Activated CD8-positive, alpha-beta memory T cell treated with anti-CD3 and anti-CD28 coated beads, Interleukin-2, amount 50 U/mL, for 24 hours (primary cell): ENCODE results near the gene ERCC1.

Experiments
- DNase-seq: peaks from one replicate; pipeline ENCODE4 v3.0.0-alpha.2; 2020; ENCODE audit errors: extremely low read depth

ERCC1 gene

GRCh38 chr19:45405435-45406225, 18.1 kb downstream of the ERCC1 start:
- peak; percentile 62 for DNase-seq

DNA sequence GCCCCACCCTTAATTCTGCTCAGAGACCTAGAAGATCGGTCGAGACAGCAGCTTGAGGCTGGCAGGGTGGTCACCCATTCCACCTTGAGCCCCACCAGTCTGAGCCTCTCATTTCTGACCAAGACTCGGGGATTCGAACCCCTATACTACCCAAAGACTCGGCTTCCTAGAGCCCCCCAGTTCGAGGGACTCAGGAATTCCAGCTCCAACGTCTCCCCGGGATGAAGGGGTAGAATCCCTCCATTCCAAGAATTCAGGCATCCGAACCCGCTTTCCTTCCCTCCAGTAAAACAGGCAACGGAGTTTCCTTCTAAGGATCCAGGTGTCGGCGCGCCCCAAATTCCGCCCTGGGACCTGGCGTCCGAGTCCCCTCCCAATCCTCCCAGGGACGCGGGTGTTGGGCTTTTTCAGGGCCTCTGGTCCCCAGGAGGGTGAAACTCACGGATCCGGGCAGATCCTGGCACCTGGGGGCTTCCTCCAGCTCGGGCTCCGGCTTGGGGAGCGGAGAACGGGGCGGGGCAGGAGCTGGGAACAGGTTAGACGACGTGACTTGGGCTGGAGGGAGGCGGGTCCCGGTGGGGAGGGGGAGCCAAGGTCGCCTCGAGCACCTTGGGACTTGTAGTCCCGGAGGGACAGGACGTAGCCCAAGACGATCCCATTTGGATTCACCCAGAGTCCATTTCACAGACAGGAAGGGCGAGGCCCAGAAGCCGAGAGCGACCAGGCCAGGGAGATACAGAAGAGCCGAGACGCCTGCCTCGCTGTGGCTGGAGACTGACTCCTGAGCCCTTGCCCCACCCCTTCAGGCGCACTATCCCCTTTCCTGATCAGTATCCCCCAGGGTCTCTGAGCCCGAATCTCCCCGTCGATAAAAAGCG, 18.9 kb downstream of the ERCC1 start, which contains the start of gene PPP1R13L:
Gene PPP1R13L (minus strand): TSS at position 513 of the 878 bp plus-strand sequence. CDS start 6,751 bp downstream, outside the sequence.
- DNase-seq = no peak

- no peak for DNase-seq
These were observed 19.7 kb downstream of the ERCC1 start for GRCh38 chr19:45403781-45404556.

- DNase-seq = no peak
These were observed 20.4 kb downstream of the ERCC1 start for GRCh38 chr19:45403272-45403671.

DNA sequence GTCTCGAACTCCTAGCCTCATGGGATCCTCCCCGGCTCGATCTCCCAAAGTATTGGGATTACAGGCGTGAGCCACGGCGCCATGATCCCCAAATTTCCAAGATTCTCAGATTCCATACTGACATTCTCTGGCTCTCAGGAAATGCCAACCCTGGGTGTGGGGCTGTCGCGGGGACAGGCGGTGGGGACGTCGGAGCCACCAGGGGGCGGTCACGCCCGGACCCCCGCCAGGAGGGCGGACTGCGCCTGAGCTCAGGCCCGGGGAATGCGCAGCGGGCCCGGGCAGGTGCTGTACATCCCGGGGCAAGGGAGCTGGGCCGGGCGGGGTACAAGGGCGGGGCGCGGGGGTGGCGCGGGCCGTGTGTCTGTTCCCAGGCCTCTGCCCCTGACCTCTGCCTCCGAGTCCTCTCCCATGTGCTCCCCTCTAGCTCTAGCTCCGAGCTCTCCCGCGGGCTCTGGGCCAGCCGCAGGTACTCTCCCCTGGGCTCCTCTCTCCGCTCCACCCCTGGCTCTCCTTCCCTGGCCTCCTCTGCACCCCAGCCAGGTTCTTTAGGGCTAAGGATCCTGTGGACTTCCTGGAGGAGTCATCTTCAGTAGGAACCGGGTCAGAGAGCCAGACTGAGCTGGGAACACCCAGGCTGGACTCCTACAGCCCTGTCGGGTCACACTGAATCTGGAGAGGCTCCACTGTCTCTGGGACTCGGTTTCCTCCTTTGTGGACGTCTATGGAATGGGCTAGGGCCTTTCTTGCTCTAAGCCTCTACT, 21.2 kb downstream of the ERCC1 start:
- DNase-seq = no peak

DNA sequence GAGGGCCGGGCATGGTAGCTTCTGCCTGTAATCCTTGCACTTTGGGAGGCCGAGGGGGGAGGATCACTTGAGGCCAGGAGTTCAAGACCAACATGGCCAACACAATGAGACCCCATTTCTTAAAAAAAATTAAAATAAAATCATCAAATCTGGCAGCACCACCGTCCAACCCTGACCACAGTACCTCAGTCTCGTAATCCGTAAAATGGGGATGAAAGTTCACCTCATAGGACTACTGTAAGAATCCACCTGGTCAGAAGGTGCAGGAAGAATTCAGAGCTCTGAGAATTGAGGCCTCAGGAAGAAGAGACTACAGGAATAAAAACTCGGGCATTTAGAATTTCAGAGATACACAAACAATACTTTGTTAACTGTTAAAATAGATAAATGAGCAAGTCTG, 21.9 kb downstream of the ERCC1 start:
- no peak for DNase-seq

DNA sequence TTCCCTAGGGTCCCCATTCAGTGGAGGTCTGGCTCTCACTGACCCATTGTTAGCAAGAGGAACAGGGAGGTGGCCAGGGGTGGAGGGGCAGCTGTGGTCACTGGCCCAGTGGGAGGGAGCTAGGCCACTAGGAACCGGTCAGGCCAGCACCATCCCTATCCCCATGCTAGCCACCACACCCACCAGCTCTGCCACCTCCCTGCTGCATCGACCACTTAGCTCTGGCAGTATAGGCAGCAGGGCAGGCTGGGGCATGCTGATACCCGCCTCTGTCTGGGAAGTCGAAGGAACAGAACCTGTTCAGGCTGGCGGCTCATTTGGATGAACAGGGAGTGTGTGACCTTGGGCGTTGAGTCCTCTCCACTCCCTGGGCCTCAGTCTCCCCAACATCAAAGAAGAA, 23.5 kb downstream of the ERCC1 start:
- no peak for DNase-seq

GRCh38 chr19:45395821-45396617, 27.7 kb downstream of the ERCC1 start:
- no peak for DNase-seq

DNA sequence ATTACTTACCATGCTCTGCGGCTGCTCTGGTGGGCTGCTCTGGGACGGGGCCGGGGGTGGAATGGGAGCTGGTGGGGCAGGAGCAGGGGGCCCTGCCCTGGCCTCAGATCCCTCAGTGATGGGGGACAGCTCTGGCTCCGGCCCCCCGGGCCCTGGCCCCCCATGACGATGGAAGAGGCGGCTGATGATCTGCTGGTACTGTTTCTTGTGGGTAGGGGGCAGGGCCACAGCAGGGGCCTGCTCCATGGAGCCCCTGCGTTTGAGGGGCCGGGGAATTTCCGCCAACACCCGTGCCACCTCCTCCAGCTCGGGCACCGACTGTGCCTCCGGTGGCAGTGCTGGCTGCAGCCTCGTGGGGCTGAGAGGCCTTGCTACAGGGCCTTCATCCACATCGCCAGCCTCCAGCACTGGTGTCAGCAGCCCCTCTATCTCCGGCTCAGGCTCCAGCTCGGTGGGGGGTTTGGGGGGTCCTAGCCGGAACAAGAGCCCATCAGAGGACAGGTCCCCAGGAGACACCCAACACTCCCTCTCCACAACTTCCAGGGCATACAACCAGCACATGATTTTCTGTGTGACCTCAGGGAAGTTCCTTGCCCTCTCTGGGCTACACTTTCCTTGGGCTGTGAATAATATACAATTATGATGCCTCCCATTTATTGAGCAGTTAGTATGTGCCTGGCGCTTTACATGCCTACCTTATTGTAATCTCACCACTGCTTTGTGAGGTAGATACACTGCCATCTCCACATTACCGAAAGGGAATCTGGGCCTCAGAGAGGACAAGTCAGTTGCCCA, 31.6 kb downstream of the ERCC1 start:
- DNase-seq = no peak

GRCh38 chr19:45391346-45391745, 32.4 kb downstream of the ERCC1 start:
- no peak for DNase-seq

- no peak for DNase-seq
These were observed 38.1 kb downstream of the ERCC1 start for GRCh38 chr19:45385392-45386221.

GRCh38 chr19:45382426-45382825, 41.3 kb downstream of the ERCC1 start:
- no peak for DNase-seq

- DNase-seq = no peak
These were observed 43.6 kb downstream of the ERCC1 start for GRCh38 chr19:45380107-45380506.

- no peak for DNase-seq
These were observed 47.5 kb downstream of the ERCC1 start for GRCh38 chr19:45376045-45376724.

DNA sequence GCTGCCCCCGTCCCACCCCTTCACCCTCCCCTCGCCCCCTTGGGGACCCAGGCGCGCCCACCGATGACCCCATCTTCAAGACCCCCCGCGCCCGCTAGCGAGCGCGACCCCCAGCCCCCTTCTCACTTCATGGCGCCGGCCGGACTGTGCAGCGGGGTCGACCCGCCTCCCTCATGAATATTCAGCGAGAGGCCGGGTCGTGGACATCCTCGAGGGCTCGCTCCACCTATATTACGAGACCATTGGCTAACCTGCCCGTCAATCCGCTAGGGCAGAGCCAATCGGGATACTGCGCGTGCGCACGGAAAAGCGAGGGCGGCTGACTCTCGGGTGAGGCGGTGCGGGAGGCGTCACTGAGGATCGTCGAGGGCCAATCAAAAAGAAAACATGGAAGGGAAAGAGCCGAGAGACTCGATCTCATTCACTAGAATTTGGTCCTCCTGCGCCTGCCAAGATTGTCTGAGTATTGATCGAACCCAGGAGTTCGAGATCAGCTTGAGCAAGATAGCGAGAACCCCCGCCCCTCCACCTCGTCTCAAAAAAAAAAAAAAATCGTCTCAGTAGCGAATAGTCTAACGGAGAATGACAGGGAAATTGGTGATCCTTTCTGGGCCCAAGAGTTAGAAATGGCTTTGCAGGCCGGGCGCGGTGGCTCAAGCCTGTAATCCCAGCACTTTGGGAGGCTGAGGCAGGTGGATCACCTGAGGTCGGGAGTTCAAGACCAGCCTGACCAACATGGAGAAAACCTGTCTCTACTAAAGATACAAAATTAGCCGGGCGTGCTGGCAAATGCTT, 53.1 kb downstream of the ERCC1 start, which contains the start of gene ERCC2:
Gene ERCC2 (minus strand): TSS at position 164 of the 795 bp plus-strand sequence. CDS start 33 bp downstream, at position 131.
- peak; percentile 100 for DNase-seq

DNA sequence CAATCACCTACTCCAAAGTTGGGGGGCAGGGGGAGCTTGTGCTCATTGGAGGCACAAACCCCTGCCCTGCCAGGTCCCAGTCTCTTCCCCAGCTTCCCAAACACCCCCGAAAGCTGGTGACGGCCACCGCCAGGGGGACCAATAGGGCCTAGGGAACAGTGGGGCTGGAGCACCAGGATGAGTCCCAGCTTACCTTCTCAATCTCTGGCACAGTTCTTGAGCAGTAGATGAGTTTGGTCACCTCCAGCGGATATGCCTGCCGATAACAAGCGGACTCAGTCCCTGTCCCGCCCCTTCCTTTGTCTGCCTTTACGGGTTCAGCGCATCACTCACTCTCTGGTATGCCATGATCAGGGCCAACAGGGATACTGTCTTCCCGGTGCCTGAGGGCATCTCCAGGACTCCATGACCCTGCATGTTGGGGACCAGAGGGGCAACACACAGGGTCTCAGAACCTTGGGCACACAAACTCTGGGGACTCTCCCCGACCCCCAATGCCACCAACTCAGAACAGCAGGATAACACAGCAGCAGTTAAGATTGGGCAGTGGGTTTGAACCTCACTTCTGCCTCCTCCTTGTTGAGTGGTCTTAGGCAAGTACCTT, 54.9 kb downstream of the ERCC1 start:
- DNase-seq = no peak

GRCh38 chr19:45368127-45368526, 55.6 kb downstream of the ERCC1 start:
- DNase-seq = no peak
